Skeletal muscle satellite cell (primary cell): ENCODE results near the gene ARMCX6. TPM values are rescaled to one million over a fixed set of nuclear protein-coding genes. Genes with fewer than 3 reads are reported as not detected.
"Not testable (repeated sequence)": the region's sequence is repeated elsewhere in the genome, so short reads cannot be mapped to it uniquely, and the experiment has no call there.

Source experiments
- H3K27me3 ChIP-seq: 2 replicates; pipeline ENCODE4 v1.7.0; 2013; ENCODE audit warnings: low read length; ENCODE audit not compliant: control insufficient read depth, insufficient read depth
- H3K36me3 ChIP-seq: 2 replicates; pipeline ENCODE4 v1.7.0; 2013; ENCODE audit warnings: mild to moderate bottlenecking, control low read depth, low read length; ENCODE audit not compliant: insufficient read depth
- H3K4me1 ChIP-seq: 2 replicates; pipeline ENCODE4 v1.7.0; 2013; ENCODE audit warnings: low read length; ENCODE audit not compliant: control insufficient read depth, insufficient read depth
- H3K4me2 ChIP-seq: 2 replicates; pipeline ENCODE4 v1.7.0; 2013; ENCODE audit warnings: mild to moderate bottlenecking, low read length
- H3K4me3 ChIP-seq: 2 replicates; pipeline ENCODE4 v1.7.0; 2013; ENCODE audit warnings: low read length
- H3K9ac ChIP-seq: 2 replicates; pipeline ENCODE4 v1.7.0; 2013; ENCODE audit warnings: mild to moderate bottlenecking, low read depth, low read length, moderate library complexity
- H3K9me3 ChIP-seq: replicated peaks from 2 replicates; pipeline ENCODE4 v1.7.0; 2013; ENCODE audit warnings: mild to moderate bottlenecking, control low read depth, low read length
- total RNA-seq: library from RNA; depleted of rRNA; stranded (reverse); fragments of >200 nt; gene quantifications from 2 replicates; pipeline ENCODE4 v1.2.3, GENCODE V29; 2012; rRNA removed

The ARMCX6 gene
- total RNA-seq: 13.7 and 20.8 TPM in 2 replicates

DNA sequence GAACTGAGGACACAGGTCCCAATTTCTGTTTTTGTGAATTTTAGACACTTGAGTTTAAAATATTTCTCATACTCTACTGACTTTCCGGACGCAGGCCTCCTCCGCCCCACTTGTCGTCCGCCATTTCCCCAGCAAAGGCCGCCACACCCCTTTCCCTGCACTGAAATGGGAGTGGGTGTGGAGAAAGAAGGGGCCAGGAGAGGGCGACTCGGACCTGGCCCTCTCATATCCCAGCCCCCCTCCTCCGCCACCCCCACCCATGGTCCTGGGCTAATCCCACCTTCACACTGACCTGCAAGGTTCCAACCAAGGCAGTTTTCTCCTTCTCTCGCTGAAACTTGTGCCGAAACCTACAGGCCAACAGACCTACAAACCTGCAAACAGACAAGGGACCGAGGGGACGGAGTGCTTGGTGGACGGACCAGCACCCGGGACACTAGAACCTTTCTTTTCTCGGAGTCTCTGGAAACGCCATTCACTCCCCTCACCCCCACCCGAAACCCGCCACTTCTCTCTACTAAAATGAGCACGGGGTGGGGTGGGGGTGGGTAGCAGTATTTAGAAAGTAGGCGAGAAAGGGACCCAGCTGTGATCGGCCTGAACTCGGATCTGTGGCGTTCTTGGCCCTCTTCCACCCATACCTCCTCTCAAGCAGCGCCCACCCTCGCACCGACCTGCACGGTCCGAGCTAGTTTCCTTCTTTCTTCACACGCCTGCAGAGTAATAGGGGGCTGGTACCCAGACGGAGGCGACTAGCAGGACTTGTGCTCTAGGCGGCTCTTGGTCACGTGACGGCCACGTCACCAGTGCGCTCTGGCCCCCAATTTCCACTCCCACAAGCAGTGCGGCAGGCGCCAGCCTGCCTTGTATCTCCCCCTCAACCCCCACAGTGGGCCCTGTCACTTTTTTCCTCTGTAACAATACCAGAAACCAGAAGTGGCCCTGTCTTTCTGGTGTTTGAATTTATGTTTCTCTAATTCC, at the start of gene ARMCX6:
Gene ARMCX6 (minus strand): TSS at position 790 of the 981 bp plus-strand sequence. CDS start 1,380 bp downstream, outside the sequence.
- Histone ChIP-seq H3K36me3 (no peaks in the 10 kb centered on the region), H3K27me3 (no peaks in the 10 kb centered on the region), H3K4me3 (peak within 1 kb of the TSS; percentile 85), H3K9me3 (no peaks in the 10 kb centered on the region), H3K4me2 (peak within 1 kb of the TSS; percentile 82), H3K9ac (peak within 1 kb of the TSS; percentile 79), H3K4me1 (peaks cover 9% of the 10 kb centered on the region)

DNA sequence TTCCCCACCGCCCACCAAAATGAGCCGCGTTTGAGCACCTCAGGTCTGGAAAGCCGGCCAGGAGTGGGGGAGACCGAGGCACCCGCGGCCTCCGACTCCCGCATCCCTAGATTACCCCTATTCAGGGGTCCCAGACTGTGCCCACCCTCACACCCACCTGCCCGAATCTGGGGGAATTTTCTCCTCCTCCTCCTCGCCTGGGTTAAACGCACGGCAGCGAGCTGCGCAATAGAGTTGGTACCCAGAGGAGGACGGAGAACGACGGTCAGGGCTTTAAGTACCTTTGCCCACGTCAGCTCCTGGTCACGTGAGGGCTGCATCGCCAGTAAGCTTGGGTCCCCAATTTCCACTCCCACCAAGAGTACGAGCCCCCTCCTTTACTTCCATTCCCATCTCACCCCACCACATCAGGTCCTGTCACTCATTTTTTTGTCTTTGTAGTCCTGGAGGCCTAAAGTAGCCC, 41.8 kb upstream of the ARMCX6 start, which contains the start of gene ARMCX2:
Gene ARMCX2 (minus strand): TSS at position 250 of the 463 bp plus-strand sequence. CDS start 2,262 bp downstream, outside the sequence.
- Histone ChIP-seq H3K27me3 (peaks cover 11% of the 10 kb centered on the region), H3K4me2 (peak within 1 kb of the TSS; percentile 80), H3K4me3 (peak within 1 kb of the TSS; percentile 85), H3K36me3 (peaks cover 17% of the 10 kb centered on the region), H3K9me3 (no peaks in the 10 kb centered on the region), H3K9ac (peak within 1 kb of the TSS; percentile 83), H3K4me1 (peaks cover 6% of the 10 kb centered on the region)

DNA sequence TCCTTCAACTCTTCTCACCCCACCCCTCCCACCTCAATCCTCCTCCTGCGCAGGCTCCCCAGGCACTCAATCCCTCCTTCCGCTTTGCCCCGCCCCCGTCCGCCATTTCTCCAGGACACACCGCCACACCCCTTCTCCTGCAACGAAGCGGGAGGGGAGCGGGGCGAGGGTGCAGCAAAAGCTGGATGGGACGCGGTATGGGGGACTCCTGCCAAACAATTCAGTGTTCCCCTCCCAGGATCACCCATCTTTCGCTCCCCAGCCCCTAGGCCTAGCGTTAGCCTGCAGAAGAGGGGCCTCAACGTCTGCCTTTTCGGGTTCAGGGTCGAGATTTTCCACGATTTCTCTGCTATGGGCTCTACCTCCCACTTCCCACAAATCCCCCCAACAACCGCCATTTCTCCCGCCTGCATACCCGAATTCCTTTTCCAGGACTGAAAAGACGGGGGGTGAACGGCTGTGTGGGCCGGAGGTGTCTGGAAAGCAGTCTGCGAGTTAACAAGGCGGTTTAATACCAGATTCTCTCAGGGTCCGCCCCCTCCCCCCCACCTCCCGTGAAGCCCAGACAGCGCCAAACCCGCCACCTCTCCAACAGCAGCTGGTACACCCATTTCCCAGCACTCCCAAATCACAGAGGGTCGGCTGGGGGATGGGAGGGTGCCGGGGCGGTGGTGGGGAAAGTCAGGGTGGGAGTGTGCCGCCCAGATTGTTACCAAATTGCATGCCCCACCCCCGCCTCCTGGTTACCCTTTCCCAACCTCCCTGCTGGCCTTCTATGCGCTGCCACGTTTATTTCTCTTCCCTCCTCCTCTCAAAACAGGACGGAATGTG, 41.1 kb upstream of the ARMCX6 start:
- Histone ChIP-seq H3K36me3 (peaks cover 17% of the 10 kb centered on the region), H3K27me3 (peaks cover 5% of the 10 kb centered on the region), H3K4me2 (peak overlapping the region; percentile 80), H3K9me3 (no peaks in the 10 kb centered on the region), H3K4me1 (peaks cover 6% of the 10 kb centered on the region), H3K9ac (peak overlapping the region; percentile 83), H3K4me3 (peak overlapping the region; percentile 85)

DNA sequence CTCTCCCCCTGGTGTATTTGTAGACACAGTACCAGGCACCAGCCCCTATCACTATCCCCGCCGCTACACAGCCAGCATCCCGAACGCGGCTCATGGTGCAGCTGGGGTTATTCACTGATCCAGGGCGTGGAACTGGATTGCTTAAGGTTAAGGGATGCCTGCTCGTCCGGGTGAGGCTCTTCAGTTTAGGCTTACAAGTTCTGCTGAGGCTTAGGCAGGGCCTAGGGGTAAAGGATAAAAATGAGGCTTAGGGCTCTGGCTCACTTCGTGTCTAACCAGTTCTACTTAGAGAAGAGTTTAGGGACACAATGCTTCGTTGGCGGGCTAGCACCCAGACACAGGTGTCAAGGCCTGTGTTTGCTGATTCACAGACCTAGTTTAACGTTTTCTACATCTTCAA, 39.7 kb upstream of the ARMCX6 start:
- Histone ChIP-seq H3K4me3 (no peak overlapping the region), H3K9me3 (no peaks in the 10 kb centered on the region), H3K4me2 (no peak overlapping the region), H3K36me3 (peaks cover 17% of the 10 kb centered on the region), H3K9ac (no peak overlapping the region), H3K27me3 (peaks cover under 1% of the 10 kb centered on the region), H3K4me1 (peaks cover 6% of the 10 kb centered on the region)

DNA sequence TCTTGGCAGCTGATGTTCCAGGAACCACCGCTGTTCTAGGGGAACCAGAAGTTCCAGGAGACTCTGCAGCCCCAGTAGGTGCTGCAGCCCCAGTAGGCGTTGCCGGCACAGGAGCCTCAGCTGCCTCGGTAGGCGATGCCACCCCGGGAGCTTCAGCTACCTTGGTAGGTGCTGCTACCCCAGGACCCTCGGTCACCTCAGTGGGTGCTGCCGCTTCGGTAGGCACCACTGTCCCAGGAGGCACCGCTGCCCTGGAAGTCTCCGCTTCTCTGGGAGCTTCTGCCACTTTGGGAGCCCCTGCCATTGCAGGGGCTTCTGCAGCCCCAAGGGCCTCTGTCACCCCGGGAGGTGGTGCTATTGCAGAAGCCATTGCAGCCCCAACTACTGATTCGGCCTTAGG, 39.0 kb upstream of the ARMCX6 start:
- H3K4me1 ChIP-seq: peaks cover 6% of the 10 kb centered on the region
- H3K9me3 ChIP-seq: no peaks in the 10 kb centered on the region
- H3K4me2 ChIP-seq: no peak overlapping the region
- H3K27me3 ChIP-seq: no peaks in the 10 kb centered on the region
- no peak overlapping the region for H3K4me3 ChIP-seq
- H3K9ac ChIP-seq: no peak overlapping the region
- peaks cover 17% of the 10 kb centered on the region for H3K36me3 ChIP-seq

DNA sequence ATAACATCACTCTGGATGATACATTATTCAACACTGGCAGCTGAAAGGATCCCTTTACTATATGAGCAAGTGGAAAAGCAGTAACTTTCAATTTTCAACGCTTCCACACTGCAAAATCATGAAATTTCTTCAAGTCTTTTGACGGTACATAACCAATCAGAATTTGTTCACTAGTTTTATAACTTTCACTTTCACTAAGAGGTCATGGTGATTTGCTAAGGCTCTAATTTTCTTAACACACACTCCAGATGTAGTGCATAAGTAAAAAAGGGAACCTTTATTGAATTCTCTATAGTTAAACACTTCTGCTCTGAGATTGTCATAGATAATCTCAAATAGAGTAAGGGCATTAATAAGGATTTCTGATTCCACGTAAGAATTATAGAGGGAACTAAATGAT, 37.7 kb upstream of the ARMCX6 start:
- Histone ChIP-seq H3K4me3 (no peak overlapping the region), H3K9ac (no peak overlapping the region), H3K4me2 (no peak overlapping the region), H3K9me3 (no peaks in the 10 kb centered on the region), H3K36me3 (peaks cover 17% of the 10 kb centered on the region), H3K27me3 (no peaks in the 10 kb centered on the region), H3K4me1 (peaks cover 6% of the 10 kb centered on the region)

DNA sequence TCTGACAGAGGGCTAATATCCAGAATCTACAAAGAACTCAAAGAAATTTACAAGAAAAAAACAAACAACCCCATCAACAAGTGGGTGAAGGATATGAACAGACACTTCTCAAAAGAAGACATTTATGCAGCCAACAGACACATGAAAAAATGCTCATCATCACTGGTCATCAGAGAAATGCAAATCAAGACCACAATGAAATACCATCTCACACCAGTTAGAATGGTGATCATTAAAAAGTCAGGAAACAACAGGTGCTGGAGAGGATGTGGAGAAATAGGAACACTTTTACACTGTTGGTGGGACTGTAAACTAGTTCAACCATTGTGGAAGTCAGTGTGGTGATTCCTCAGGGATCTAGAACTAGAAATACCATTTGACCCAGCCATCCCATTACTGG, 29.9 kb upstream of the ARMCX6 start:
- not testable (repeated sequence) for H3K9me3 ChIP-seq, H3K4me2 ChIP-seq, H3K9ac ChIP-seq, H3K36me3 ChIP-seq, H3K27me3 ChIP-seq, H3K4me1 ChIP-seq, H3K4me3 ChIP-seq

DNA sequence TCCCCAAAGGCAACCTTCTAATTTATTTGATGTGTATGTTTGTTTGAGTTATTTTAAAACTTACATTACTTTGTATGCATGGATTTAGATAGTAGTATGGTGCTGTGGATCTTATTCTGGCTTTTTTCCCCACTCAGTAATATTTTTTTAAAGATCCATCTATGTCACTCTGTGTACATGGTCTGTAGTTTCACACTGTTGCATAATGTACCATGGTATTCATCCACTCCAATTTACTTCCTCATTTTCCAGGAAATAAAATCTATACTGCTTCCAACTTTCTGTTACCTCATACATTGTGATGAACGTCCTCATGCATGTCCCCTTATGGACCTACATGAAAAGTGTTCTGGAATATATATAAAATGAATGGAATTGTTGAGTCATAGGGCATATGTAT, 24.3 kb upstream of the ARMCX6 start:
- no peaks in the 10 kb centered on the region for H3K9me3 ChIP-seq
- no peaks in the 10 kb centered on the region for H3K27me3 ChIP-seq
- H3K4me1 ChIP-seq: no peaks in the 10 kb centered on the region
- no peak overlapping the region for H3K4me3 ChIP-seq
- H3K9ac ChIP-seq: no peak overlapping the region
- no peak overlapping the region for H3K4me2 ChIP-seq
- no peaks in the 10 kb centered on the region for H3K36me3 ChIP-seq

DNA sequence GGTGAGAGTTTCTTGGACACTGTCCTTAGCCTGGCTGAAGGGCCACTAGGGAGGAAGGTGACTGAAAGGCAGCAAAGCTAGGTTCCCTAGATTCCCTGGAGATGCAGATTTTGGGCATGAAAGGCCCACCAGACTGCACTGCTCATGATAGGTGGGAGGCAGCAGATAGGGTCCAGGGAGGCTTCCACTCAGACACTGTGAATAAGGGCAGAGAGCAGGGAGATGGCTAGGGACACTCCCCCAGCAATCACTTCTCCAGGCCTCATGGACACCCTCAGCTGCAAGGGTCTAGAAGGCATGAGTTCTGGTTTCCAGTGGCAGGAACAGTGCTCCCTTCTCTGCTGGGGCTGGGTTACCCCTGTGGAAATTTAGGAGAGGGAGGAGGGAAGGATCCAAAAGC, 21.8 kb upstream of the ARMCX6 start:
- H3K9ac ChIP-seq: no peak overlapping the region
- no peak overlapping the region for H3K4me3 ChIP-seq
- no peaks in the 10 kb centered on the region for H3K9me3 ChIP-seq
- H3K4me2 ChIP-seq: no peak overlapping the region
- no peaks in the 10 kb centered on the region for H3K4me1 ChIP-seq
- H3K36me3 ChIP-seq: no peaks in the 10 kb centered on the region
- H3K27me3 ChIP-seq: no peaks in the 10 kb centered on the region

DNA sequence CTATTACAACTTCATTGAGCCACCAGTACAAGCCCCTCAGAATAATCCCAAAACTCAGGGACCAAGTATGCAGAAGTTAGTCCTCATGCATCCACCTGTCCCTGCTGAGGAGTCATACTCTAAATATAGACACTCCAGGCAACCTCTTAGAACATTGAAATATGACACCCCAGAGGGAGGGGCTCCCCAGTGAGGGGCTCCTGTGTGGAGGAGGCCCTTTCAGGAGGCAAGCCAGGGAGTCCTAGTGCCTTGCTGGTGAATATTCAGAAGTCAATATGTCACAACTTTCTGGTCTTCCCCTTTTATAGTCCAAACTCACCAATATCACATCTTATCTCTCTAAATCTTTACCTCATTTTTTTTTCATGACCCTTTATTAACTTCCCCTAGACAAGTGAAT, 1.6 kb upstream of the ARMCX6 start:
- Histone ChIP-seq H3K4me3 (no peak overlapping the region), H3K4me2 (no peak overlapping the region), H3K9me3 (no peaks in the 10 kb centered on the region), H3K9ac (no peak overlapping the region), H3K36me3 (no peaks in the 10 kb centered on the region), H3K27me3 (no peaks in the 10 kb centered on the region), H3K4me1 (peaks cover 10% of the 10 kb centered on the region)

DNA sequence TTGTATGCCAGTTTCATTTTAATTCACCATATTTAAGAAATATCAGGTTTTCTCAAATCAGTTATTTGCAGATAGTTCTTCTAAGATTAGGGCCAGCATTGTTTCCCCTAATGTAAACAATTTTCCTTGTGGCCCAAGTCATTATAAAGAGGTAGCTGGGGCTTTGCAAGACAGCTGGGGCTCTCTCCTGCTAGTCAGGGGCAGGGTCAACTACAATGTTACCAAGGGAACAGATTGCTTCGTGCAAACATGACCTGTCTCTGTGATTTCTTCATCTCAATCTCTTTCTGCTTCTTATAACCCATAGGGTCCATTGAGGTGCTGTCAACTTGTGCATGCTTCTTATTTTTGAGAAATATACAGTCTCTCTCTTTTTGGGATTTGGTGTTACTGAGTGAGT, 12.1 kb downstream of the ARMCX6 start:
- no peaks in the 10 kb centered on the region for H3K9me3 ChIP-seq

More for the DNA sequence above, 12.1 kb downstream of the ARMCX6 start:
- Histone ChIP-seq H3K4me3 (no peak overlapping the region), H3K4me1 (no peaks in the 10 kb centered on the region), H3K9ac (no peak overlapping the region), H3K36me3 (no peaks in the 10 kb centered on the region), H3K4me2 (no peak overlapping the region), H3K27me3 (peaks cover 11% of the 10 kb centered on the region)
